WTC11 (cell line): ENCODE results near the gene SNX20. TPM values are rescaled to one million over a fixed set of nuclear protein-coding genes. Genes with fewer than 3 reads are reported as not detected.

Experiments
- ATAC-seq: fragments of 200-7000 bp; cut with Tn5 transposase; 2 replicates; pipeline ENCODE4 v1.10.0; 2021; ENCODE audit warnings: mild to moderate bottlenecking, moderate library complexity
- CTCF ChIA-PET: fragments of 300-600 bp; sonication (Branson Sonifier 250); formaldehyde crosslinking; loops from one replicate; lab custom pipeline; 2021; ENCODE audit warnings: antibody characterized with exemption; lab: Charles Lee
- POLR2A ChIA-PET: fragments of 350-600 bp; sonication (Branson Sonifier 250); formaldehyde crosslinking; loops from one replicate; lab custom pipeline; 2021; ENCODE audit warnings: antibody characterized with exemption; lab: Charles Lee
- DNase-seq: peaks from one replicate; pipeline ENCODE4 v3.0.0; 2021; ENCODE audit warnings: low spot score
- H3K27ac Mint-ChIP-seq: 2 replicates; pipeline ENCODE4 v1.8.0; 2021; ENCODE audit warnings: mixed read lengths
- H3K27me3 Mint-ChIP-seq: 2 replicates; pipeline ENCODE4 v1.8.0; 2021; ENCODE audit warnings: low read depth, mild to moderate bottlenecking, moderate library complexity, mixed read lengths
- H3K36me3 Mint-ChIP-seq: 2 replicates; pipeline ENCODE4 v1.8.0; 2021; ENCODE audit warnings: mixed read lengths
- H3K4me1 Mint-ChIP-seq: 2 replicates; pipeline ENCODE4 v1.8.0; 2022; ENCODE audit warnings: mixed read lengths
- H3K4me3 Mint-ChIP-seq: 2 replicates; pipeline ENCODE4 v1.8.0; 2021; ENCODE audit warnings: mild to moderate bottlenecking, moderate library complexity, mixed read lengths
- H3K9me3 Mint-ChIP-seq: 2 replicates; pipeline ENCODE4 v1.8.0; 2021; ENCODE audit warnings: mixed read lengths
- ATF1 ChIP-seq: sonication (generic); formaldehyde crosslinking; IDR thresholded peaks from 2 replicates; pipeline ENCODE4 v1.8.1; 2023; ENCODE audit warnings: mild to moderate bottlenecking, moderate library complexity, missing genetic modification reagents
- FOXJ3 ChIP-seq: sonication (generic); formaldehyde crosslinking; IDR thresholded peaks from 2 replicates; pipeline ENCODE4 v1.9.0; 2021; ENCODE audit warnings: missing genetic modification reagents, mild to moderate bottlenecking, borderline replicate concordance
- FOXP1 ChIP-seq: sonication (generic); formaldehyde crosslinking; IDR thresholded peaks from 2 replicates; pipeline ENCODE4 v1.8.0; 2022; ENCODE audit warnings: missing genetic modification reagents, mild to moderate bottlenecking, moderate library complexity, borderline replicate concordance
- JAZF1 ChIP-seq: fragments of 250-450 bp; sonication (Bioruptor Pico); IDR thresholded peaks from 2 replicates; pipeline ENCODE4 v1.9.0; 2021; ENCODE audit warnings: moderate library complexity, mild to moderate bottlenecking, inconsistent platforms
- MYBL2 ChIP-seq: sonication (generic); formaldehyde crosslinking; IDR thresholded peaks from 2 replicates; pipeline ENCODE4 v1.8.1; 2023; ENCODE audit warnings: mild to moderate bottlenecking, moderate library complexity, missing genetic modification reagents
- OVOL2 ChIP-seq: fragments of 250-450 bp; sonication (Bioruptor Pico); IDR thresholded peaks from 2 replicates; pipeline ENCODE4 v1.9.0; 2021; ENCODE audit warnings: mild to moderate bottlenecking, borderline replicate concordance
- TEAD4 ChIP-seq: sonication (generic); formaldehyde crosslinking; IDR thresholded peaks from 2 replicates; pipeline ENCODE4 v1.8.0; 2022; ENCODE audit warnings: mild to moderate bottlenecking, missing genetic modification reagents
- ZNF232 ChIP-seq: sonication (generic); formaldehyde crosslinking; IDR thresholded peaks from 2 replicates; pipeline ENCODE4 v1.8.0; 2022; ENCODE audit warnings: mild to moderate bottlenecking, missing genetic modification reagents
- ZNF263 ChIP-seq: sonication (generic); formaldehyde crosslinking; IDR thresholded peaks from 2 replicates; pipeline ENCODE4 v1.8.1; 2022; ENCODE audit warnings: low read depth, mild to moderate bottlenecking, moderate library complexity, missing genetic modification reagents
- ZNF317 ChIP-seq: sonication (generic); formaldehyde crosslinking; IDR thresholded peaks from 2 replicates; pipeline ENCODE4 v1.8.1; 2023; ENCODE audit warnings: low read depth, mild to moderate bottlenecking, moderate library complexity, missing genetic modification reagents, borderline replicate concordance
- ZNF423 ChIP-seq: fragments of 250-450 bp; sonication (Bioruptor Pico); IDR thresholded peaks from 2 replicates; pipeline ENCODE4 v2.1.2; 2022; ENCODE audit warnings: mild to moderate bottlenecking, moderate library complexity
- total RNA-seq: library from RNA; stranded (reverse); gene quantifications from 3 replicates; pipeline ENCODE4 v1.2.3, GENCODE V29; 2021
- TF ChIP-seq, protein P1 (sequence below): sonication (generic); formaldehyde crosslinking; IDR thresholded peaks from 2 replicates; pipeline ENCODE4 v1.8.1; 2023; ENCODE audit warnings: mild to moderate bottlenecking, missing genetic modification reagents
- TF ChIP-seq, protein P2 (sequence below): sonication (generic); formaldehyde crosslinking; IDR thresholded peaks from 2 replicates; pipeline ENCODE4 v1.8.1; 2022; ENCODE audit warnings: mild to moderate bottlenecking, moderate library complexity, missing genetic modification reagents
- TF ChIP-seq, protein P3 (sequence below): sonication (generic); formaldehyde crosslinking; IDR thresholded peaks from 2 replicates; pipeline ENCODE4 v1.8.0; 2023; ENCODE audit warnings: missing genetic modification reagents
- TF ChIP-seq, protein P4 (sequence below): sonication (generic); formaldehyde crosslinking; IDR thresholded peaks from 2 replicates; pipeline ENCODE4 v1.8.1; 2022; ENCODE audit warnings: missing genetic modification reagents, borderline replicate concordance
- TF ChIP-seq, protein P5 (sequence below): sonication (generic); formaldehyde crosslinking; IDR thresholded peaks from 2 replicates; pipeline ENCODE4 v1.8.0; 2022; ENCODE audit warnings: mild to moderate bottlenecking, missing genetic modification reagents
- TF ChIP-seq, protein P6 (sequence below): sonication (generic); formaldehyde crosslinking; conservative IDR thresholded peaks from 2 replicates; pipeline ENCODE4 v1.8.1; 2023; ENCODE audit warnings: mild to moderate bottlenecking, low read depth, missing genetic modification reagents, moderate library complexity

The SNX20 gene
- total RNA-seq, 1 experiment from 2014 or later: not detected

DNA sequence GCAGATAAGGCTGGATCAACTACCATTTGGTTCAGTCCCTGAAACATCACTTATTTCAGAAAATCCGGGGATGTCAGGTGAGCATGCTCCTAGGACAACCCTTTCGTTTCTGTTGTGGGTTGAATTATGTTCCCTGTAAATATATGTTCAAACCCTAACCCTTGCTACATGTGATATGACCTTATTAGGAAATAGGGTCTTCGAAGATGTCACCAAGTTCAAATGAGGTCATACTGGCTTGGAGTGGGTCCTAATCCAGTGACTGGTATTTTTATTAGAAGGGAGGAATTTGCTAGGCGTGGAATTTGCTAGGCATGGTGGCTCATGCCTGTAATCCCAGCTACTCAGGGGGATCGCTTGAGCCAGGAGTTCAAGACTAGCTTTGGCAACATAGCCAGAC is 21.3 kb downstream of the SNX20 start:
- Mint-ChIP-seq H3K36me3 (no peaks in the 10 kb centered on the region), H3K27me3 (peaks cover 5% of the 10 kb centered on the region), H3K4me3 (no peak overlapping the region), H3K27ac (no peak overlapping the region), H3K9me3 (peaks cover 14% of the 10 kb centered on the region)
- CTCF ChIA-PET: interaction anchor here (1.5 to 2.2 kb wide), 2 partner anchors 66 to 147 kb away, joined by 4 to 7 read pairs; no protein-coding TSS in a partner anchor
- DNase-seq: no peak
- POLR2A ChIA-PET: interaction anchor here (0.7 kb wide), 1 partner anchor 43 kb away, joined by 4 read pairs; no protein-coding TSS in a partner anchor
- TF ChIP-seq ATF1 (CRISPR knock-in tag): no peak
- TF ChIP-seq TEAD4: no peak
- TF ChIP-seq, all 79 proteins: peak for 0
- ATAC-seq: no peak
- H3K4me1 Mint-ChIP-seq: 0 out of 2 replicates have a peak, but pooled peaks cover under 1% of the 10 kb centered on the region

DNA sequence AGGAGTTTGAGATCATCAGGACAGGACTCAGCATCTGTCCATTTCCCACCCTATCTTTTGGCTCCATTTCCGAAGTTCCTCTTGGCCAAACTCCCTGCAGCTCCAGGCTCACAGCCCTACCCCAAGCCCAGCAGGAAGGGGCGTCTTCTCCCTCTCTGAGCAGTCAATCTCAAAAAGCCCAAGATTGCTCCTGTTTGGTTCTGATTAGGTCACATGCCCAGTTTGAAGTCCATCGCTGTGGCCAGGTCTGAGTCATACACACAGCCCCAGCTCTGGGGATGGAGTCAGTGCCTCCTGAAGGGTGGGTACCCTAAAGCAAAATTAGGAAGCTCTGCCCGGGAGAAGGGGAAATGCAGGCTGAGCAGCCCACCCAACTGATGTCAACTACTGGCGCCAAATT is 23.9 kb downstream of the SNX20 start:
- no peak for ATAC-seq
- H3K4me3 Mint-ChIP-seq: no peak overlapping the region
- H3K36me3 Mint-ChIP-seq: no peaks in the 10 kb centered on the region
- H3K27me3 Mint-ChIP-seq: no peaks in the 10 kb centered on the region; the same call in 1 of the 2 replicates
- H3K4me1 Mint-ChIP-seq: no peaks in the 10 kb centered on the region
- TF ChIP-seq ZNF263 (CRISPR knock-in tag): no peak
- TF ChIP-seq FOXP1 (CRISPR knock-in tag): no peak
- TF ChIP-seq ATF1 (CRISPR knock-in tag): no peak
- TF ChIP-seq JAZF1: no peak
- TF ChIP-seq, protein P1, sequence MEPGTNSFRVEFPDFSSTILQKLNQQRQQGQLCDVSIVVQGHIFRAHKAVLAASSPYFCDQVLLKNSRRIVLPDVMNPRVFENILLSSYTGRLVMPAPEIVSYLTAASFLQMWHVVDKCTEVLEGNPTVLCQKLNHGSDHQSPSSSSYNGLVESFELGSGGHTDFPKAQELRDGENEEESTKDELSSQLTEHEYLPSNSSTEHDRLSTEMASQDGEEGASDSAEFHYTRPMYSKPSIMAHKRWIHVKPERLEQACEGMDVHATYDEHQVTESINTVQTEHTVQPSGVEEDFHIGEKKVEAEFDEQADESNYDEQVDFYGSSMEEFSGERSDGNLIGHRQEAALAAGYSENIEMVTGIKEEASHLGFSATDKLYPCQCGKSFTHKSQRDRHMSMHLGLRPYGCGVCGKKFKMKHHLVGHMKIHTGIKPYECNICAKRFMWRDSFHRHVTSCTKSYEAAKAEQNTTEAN (CRISPR knock-in tag): no peak
- TF ChIP-seq, protein P2, sequence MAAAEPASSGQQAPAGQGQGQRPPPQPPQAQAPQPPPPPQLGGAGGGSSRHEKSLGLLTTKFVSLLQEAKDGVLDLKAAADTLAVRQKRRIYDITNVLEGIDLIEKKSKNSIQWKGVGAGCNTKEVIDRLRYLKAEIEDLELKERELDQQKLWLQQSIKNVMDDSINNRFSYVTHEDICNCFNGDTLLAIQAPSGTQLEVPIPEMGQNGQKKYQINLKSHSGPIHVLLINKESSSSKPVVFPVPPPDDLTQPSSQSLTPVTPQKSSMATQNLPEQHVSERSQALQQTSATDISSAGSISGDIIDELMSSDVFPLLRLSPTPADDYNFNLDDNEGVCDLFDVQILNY (CRISPR knock-in tag): no peak
- no peak for TF ChIP-seq FOXJ3 (CRISPR knock-in tag)
- TF ChIP-seq, protein P3, sequence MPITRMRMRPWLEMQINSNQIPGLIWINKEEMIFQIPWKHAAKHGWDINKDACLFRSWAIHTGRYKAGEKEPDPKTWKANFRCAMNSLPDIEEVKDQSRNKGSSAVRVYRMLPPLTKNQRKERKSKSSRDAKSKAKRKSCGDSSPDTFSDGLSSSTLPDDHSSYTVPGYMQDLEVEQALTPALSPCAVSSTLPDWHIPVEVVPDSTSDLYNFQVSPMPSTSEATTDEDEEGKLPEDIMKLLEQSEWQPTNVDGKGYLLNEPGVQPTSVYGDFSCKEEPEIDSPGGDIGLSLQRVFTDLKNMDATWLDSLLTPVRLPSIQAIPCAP (CRISPR knock-in tag): no peak
- TF ChIP-seq MYBL2 (CRISPR knock-in tag): no peak
- TF ChIP-seq, protein P4, sequence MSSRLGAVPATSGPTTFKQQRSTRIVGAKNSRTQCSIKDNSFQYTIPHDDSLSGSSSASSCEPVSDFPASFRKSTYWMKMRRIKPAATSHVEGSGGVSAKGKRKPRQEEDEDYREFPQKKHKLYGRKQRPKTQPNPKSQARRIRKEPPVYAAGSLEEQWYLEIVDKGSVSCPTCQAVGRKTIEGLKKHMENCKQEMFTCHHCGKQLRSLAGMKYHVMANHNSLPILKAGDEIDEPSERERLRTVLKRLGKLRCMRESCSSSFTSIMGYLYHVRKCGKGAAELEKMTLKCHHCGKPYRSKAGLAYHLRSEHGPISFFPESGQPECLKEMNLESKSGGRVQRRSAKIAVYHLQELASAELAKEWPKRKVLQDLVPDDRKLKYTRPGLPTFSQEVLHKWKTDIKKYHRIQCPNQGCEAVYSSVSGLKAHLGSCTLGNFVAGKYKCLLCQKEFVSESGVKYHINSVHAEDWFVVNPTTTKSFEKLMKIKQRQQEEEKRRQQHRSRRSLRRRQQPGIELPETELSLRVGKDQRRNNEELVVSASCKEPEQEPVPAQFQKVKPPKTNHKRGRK: no peak
- TF ChIP-seq ZNF423 (CRISPR knock-in tag): no peak
- TF ChIP-seq, protein P5, sequence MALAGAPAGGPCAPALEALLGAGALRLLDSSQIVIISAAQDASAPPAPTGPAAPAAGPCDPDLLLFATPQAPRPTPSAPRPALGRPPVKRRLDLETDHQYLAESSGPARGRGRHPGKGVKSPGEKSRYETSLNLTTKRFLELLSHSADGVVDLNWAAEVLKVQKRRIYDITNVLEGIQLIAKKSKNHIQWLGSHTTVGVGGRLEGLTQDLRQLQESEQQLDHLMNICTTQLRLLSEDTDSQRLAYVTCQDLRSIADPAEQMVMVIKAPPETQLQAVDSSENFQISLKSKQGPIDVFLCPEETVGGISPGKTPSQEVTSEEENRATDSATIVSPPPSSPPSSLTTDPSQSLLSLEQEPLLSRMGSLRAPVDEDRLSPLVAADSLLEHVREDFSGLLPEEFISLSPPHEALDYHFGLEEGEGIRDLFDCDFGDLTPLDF (CRISPR knock-in tag): no peak
- no peak for TF ChIP-seq ZNF232 (CRISPR knock-in tag)
- no peak for TF ChIP-seq OVOL2 (CRISPR knock-in tag)
- no peak for TF ChIP-seq ZNF317
- TF ChIP-seq, protein P6, sequence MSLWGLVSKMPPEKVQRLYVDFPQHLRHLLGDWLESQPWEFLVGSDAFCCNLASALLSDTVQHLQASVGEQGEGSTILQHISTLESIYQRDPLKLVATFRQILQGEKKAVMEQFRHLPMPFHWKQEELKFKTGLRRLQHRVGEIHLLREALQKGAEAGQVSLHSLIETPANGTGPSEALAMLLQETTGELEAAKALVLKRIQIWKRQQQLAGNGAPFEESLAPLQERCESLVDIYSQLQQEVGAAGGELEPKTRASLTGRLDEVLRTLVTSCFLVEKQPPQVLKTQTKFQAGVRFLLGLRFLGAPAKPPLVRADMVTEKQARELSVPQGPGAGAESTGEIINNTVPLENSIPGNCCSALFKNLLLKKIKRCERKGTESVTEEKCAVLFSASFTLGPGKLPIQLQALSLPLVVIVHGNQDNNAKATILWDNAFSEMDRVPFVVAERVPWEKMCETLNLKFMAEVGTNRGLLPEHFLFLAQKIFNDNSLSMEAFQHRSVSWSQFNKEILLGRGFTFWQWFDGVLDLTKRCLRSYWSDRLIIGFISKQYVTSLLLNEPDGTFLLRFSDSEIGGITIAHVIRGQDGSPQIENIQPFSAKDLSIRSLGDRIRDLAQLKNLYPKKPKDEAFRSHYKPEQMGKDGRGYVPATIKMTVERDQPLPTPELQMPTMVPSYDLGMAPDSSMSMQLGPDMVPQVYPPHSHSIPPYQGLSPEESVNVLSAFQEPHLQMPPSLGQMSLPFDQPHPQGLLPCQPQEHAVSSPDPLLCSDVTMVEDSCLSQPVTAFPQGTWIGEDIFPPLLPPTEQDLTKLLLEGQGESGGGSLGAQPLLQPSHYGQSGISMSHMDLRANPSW (CRISPR knock-in tag): no peak
- H3K9me3 Mint-ChIP-seq: peaks cover 2% of the 10 kb centered on the region
- POLR2A ChIA-PET: interaction anchor here (0.6 kb wide), 1 partner anchor 290 kb away, joined by 3 read pairs; no protein-coding TSS in a partner anchor
- H3K27ac Mint-ChIP-seq: no peak overlapping the region
- CTCF ChIA-PET: interaction anchor here (1.0 to 3.0 kb wide), 6 partner anchors 8 to 64 kb away, joined by 3 to 14 read pairs (median 6); no protein-coding TSS in a partner anchor
- DNase-seq: no peak
